Measurements from ENCODE around the gene TMTC1.

The TMTC1 gene

GRCh38 chr12:29773076-29773475 is 10.7 kb downstream of the TMTC1 start:
- no peak for TF ChIP-seq TSHZ2 (CRISPR knock-in tag; IDR thresholded peaks at IDR 0.05)
- TF ChIP-seq OSR1 (CRISPR knock-in tag; IDR thresholded peaks at IDR 0.05) = no peak
- no peak for TF ChIP-seq CSRNP3 (CRISPR knock-in tag; IDR thresholded peaks at IDR 0.05)
- TF ChIP-seq, protein P1, sequence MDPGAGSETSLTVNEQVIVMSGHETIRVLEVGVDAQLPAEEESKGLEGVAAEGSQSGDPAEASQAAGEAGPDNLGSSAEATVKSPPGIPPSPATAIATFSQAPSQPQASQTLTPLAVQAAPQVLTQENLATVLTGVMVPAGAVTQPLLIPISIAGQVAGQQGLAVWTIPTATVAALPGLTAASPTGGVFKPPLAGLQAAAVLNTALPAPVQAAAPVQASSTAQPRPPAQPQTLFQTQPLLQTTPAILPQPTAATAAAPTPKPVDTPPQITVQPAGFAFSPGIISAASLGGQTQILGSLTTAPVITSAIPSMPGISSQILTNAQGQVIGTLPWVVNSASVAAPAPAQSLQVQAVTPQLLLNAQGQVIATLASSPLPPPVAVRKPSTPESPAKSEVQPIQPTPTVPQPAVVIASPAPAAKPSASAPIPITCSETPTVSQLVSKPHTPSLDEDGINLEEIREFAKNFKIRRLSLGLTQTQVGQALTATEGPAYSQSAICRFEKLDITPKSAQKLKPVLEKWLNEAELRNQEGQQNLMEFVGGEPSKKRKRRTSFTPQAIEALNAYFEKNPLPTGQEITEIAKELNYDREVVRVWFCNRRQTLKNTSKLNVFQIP (CRISPR knock-in tag; IDR thresholded peaks at IDR 0.05; ENCODE audit: borderline replicate concordance, low read depth) = no peak
- TF ChIP-seq ZNF8 (CRISPR knock-in tag; IDR thresholded peaks at IDR 0.05) = no peak
- no peak for TF ChIP-seq ESRRG (CRISPR knock-in tag; IDR thresholded peaks at IDR 0.05)
- no peak for TF ChIP-seq RARB (CRISPR knock-in tag; IDR thresholded peaks at IDR 0.05)
- no peak for TF ChIP-seq TOX (CRISPR knock-in tag; IDR thresholded peaks at IDR 0.05; ENCODE audit: borderline replicate concordance)
- no peak for TF ChIP-seq ISL1 (CRISPR knock-in tag; IDR thresholded peaks at IDR 0.05)
- no peak for TF ChIP-seq CSDC2 (CRISPR knock-in tag; IDR thresholded peaks at IDR 0.05)
- TF ChIP-seq PPARA (CRISPR knock-in tag; IDR thresholded peaks at IDR 0.05; ENCODE audit: borderline replicate concordance) = no peak
- TF ChIP-seq GLIS3 (CRISPR knock-in tag; IDR thresholded peaks at IDR 0.05) = no peak
- no peak for TF ChIP-seq SNAI2 (CRISPR knock-in tag; IDR thresholded peaks at IDR 0.05)
- TF ChIP-seq BACH2 (CRISPR knock-in tag; IDR thresholded peaks at IDR 0.05; ENCODE audit: borderline replicate concordance) = no peak
- no peak for ATAC-seq

DNA sequence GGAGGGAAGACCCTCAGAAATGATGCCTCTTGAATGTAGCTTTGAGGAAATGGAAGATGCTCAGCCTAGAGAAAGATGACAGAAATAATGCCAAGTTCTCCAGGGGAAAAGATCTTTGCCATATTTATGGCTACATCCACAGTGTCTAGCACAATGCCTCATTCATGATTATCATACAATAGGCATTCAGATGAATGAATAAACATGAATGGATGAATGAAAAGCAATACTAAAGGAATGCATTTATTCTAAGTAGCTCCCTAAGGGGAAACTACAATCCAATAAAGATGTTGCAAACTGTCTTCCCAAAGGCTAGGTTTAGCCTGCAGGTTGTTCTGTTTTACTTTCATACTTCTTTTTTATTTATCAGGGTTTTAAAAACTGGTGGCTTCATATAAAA is 12.0 kb downstream of the TMTC1 start:
- ATAC-seq = no peak
- TF ChIP-seq ZNF8 (CRISPR knock-in tag; IDR thresholded peaks at IDR 0.05) (no peak), ESRRG (CRISPR knock-in tag; IDR thresholded peaks at IDR 0.05) (no peak), BACH2 (CRISPR knock-in tag; IDR thresholded peaks at IDR 0.05; ENCODE audit: borderline replicate concordance) (no peak), ARNTL (CRISPR knock-in tag; IDR thresholded peaks at IDR 0.05; ENCODE audit: borderline replicate concordance, low read depth) (no peak), CSDC2 (CRISPR knock-in tag; IDR thresholded peaks at IDR 0.05) (no peak), ZC3H10 (CRISPR knock-in tag; IDR thresholded peaks at IDR 0.05) (no peak), CSRNP3 (CRISPR knock-in tag; IDR thresholded peaks at IDR 0.05) (no peak), TSHZ2 (CRISPR knock-in tag; IDR thresholded peaks at IDR 0.05) (no peak), TOX (CRISPR knock-in tag; IDR thresholded peaks at IDR 0.05; ENCODE audit: borderline replicate concordance) (no peak), ZFP3 (CRISPR knock-in tag; IDR thresholded peaks at IDR 0.05) (no peak), ZNF565 (CRISPR knock-in tag; conservative IDR thresholded peaks at IDR 0.05; ENCODE audit: low read depth) (no peak), SNAI2 (CRISPR knock-in tag; IDR thresholded peaks at IDR 0.05) (no peak), ZFP30 (CRISPR knock-in tag; IDR thresholded peaks at IDR 0.05) (no peak), ZNF70 (CRISPR knock-in tag; IDR thresholded peaks at IDR 0.05) (no peak), OSR1 (CRISPR knock-in tag; IDR thresholded peaks at IDR 0.05) (no peak), PPARA (CRISPR knock-in tag; IDR thresholded peaks at IDR 0.05; ENCODE audit: borderline replicate concordance) (no peak), CREB5 (CRISPR knock-in tag; IDR thresholded peaks at IDR 0.05; ENCODE audit: low read depth) (no peak)
- TF ChIP-seq, protein P1 (CRISPR knock-in tag; IDR thresholded peaks at IDR 0.05; ENCODE audit: borderline replicate concordance, low read depth) = no peak
